ENCODE results near the gene DIPK1C.

DNA sequence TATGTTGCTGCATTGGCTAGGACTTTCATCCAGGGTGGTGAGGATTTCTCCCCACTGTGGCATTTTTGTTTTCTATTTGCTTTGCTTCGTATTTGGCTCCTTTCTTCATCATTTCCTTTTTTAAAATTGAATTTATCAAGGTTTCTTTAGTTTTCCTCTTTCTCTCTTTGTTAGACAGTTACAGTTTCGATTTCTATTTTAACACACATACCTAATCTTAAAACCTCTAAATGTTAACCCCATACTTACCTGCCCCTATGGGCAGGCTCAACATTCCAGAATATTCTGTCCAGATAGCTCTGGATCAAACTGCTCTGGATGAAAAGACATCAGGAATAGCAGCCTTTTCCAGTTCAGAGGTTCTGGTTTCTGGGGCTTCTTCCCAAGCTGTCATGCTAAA lies 49.2 kb downstream of the DIPK1C start:
- TF ChIP-seq EZH2 (IDR thresholded peaks at IDR 0.05; ENCODE audit: insufficient read depth, poor library complexity, severe bottlenecking) (no peak), EZH2phosphoT487 (IDR thresholded peaks at IDR 0.05; ENCODE audit: insufficient read depth, low read depth) (no peak)
